Frontal cortex (tissue), 4 donors: ENCODE measurements around the gene UNKL. TPM values are rescaled to one million over a fixed set of nuclear protein-coding genes. Genes with fewer than 3 reads are reported as not detected.
A peak's percentile ranks its signal among the peaks of the same experiment; 100 is the strongest.

Source experiments
- DNase-seq, 2 donors: peaks; one replicate each; pipeline ENCODE4 v3.0.0; 2012; ENCODE audit warnings: low spot score in 2 of 2
- FAIRE-seq: peaks from 2 replicates; lab custom pipeline; 2012; peaks lifted over from hg19 to GRCh38; lab: Jason Lieb, UNC
- total RNA-seq: library from RNA; depleted of rRNA; stranded (reverse); fragments of >200 nt; gene quantifications from one replicate; pipeline ENCODE4 v1.2.3, GENCODE V29; 2014
- donor health status: control.
- donor health status: control.
- donor health status: control.

UNKL gene
- total RNA-seq, 1 donor from 2014 or later: 8.2 TPM

GRCh38 chr16:1432388-1433262, 18.1 kb upstream of the UNKL start:
- no peak for FAIRE-seq

GRCh38 chr16:1431497-1432270, 17.2 kb upstream of the UNKL start:
- FAIRE-seq (no peak), DNase-seq (no peak)

More at GRCh38 chr16:1432388-1433262, 18.1 kb upstream of the UNKL start:
- DNase-seq: no peak

GRCh38 chr16:1430759-1431496, 16.4 kb upstream of the UNKL start, which contains the start of gene PERCC1:
Gene PERCC1 (plus strand): TSS chr16:1431078. CDS start chr16:1432594, 1,516 bp downstream.
- FAIRE-seq: no peak

DNA sequence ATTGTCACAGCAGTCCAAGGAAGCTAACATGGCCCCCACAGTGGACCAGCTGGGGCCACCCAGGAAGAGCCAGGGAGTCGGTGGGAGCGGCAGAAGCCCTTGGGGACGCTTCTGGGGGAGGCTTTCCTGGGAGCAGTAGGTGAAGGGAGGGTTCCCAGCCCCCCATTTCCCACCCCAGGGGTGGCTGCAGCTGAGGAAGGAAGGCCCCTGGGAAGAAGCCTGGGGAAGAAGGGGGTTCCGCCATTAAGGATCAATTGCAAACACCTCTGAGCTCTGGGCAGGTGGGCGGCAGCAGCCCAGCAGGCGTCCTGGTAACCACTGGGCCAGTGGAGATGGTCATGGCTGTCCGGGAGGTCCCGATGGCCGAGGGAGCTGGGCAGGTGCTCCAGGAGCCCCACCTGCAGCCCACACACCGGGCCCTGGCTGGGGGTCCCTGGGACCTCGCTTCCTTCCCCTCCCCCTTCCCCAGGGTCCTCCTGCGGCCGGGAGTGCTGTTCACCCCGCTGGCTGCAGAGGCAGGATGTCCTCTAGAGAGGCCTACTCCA, 15.8 kb upstream of the UNKL start:
- no peak for DNase-seq
- no peak for FAIRE-seq

More at GRCh38 chr16:1430759-1431496, 16.4 kb upstream of the UNKL start, which contains the start of gene PERCC1:
- DNase-seq: no peak

DNA sequence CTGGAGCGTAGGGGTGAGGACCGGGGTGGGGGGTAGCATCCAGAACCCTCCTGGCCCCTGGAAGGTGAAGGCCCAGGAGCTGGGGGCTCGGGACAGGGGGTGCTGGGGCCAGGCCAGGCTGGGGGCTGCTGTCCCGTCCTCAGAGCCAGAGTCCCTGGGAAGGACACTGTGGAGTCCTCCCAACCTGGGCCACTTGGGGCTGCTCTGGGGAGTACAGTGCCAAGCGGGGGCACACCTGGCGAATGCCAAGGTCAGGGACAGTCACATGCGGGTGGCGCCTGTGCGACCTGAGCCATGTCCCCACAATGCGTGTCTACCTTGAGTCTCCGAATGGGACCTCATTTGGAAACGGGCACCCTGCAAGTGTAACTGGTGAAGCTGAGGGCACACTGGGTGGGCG, 15.1 kb upstream of the UNKL start:
- DNase-seq (no peak), FAIRE-seq (no peak)

DNA sequence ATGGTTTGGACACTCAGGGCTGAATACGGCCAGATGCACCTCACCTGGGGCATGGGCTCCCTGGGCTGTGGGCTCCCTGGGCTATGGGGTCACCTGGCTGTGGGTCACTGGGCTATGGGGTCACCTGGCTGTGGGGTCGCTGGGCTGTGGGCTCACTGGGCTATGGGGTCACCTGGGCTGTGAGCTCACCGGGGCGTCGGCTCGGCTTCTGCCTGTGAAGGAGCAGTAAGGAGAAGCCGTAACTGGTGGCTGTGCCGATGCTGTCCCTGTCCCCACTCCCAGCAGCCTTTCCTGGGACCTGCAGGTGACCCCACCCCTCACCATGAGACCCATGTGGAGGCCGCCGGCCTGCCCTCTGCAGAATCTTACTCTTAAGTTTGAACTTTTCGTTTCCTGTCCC, 14.5 kb upstream of the UNKL start:
- DNase-seq (no peak), FAIRE-seq (no peak)

- FAIRE-seq: no peak
- no peak for DNase-seq
These were observed 14.0 kb upstream of the UNKL start for GRCh38 chr16:1428511-1428910.

- FAIRE-seq (no peak), DNase-seq (no peak)
These were observed 13.3 kb upstream of the UNKL start for GRCh38 chr16:1427473-1428461.

DNA sequence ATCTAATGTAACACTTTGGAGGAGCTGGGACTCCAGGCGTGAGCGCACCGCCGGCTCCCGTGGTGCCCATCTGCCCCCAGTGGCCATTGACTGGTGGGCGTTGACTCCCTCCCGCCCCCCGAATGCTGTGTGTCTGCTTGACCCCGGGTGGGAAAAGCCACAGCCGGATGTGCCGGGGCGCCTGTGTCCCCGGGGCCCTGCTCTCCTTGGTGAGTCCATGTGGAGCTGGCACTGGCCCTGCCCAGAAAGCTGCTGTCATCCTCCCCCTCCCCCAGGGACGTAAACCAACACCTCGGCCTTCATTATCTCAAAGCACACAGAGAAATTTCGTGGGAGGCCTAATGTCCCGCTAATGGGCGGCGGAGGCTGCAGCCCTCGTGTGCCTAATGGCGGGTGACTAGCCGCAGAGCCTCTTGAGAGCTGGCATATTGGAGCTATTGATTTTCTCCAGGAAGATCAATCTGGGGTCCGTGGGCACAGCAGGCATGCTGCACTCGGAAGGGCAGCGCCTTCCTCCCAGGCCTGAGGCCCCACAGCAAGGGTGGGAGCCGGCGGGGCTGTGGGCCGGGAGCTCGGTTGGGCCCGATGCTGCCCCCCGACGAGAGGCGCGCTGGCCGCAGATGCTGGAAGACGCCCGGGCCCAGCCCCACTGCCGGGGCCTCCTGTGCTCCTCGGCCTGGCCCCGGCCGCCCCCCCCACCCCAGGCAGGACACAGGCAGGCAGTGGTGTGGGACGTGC, 12.4 kb upstream of the UNKL start:
- FAIRE-seq (no peak), DNase-seq (no peak)

DNA sequence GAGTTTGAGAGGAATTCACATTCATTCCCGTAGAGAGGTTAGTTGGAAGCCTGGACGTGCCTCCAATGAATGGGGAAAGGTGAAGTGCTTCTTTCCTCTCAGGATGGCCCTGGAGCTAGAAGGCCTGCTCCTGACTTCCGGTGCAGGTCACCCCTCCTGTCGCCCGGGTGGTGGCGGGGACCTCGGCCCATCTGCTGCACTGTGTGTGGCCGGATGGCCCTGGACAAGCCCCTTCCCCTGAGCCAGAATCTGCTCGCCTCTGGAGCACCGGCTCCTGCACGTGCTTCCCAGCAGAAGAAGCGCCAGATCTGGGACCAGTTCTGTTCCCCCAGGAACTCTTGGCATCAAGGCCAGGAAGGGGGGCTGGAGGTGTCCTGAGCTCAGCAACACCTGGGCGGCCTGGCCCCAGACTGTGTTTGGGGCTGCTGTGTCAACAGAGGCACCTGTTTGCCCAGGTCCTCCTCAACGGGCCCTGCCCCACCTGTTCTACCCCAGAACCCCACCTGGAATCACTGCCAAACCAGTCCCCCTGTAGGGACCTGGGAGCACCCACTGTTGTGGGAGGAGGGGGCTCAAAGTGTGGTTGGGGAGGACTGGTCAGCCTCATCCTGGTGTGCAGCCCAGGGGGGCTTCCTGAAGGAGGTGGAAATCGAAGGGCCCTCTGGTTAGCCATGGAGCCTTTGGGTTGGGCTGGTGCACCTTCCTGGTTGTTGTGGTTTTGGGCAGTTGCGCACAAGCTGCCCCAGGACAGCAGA, 11.3 kb upstream of the UNKL start:
- no peak for FAIRE-seq
- no peak for DNase-seq

DNA sequence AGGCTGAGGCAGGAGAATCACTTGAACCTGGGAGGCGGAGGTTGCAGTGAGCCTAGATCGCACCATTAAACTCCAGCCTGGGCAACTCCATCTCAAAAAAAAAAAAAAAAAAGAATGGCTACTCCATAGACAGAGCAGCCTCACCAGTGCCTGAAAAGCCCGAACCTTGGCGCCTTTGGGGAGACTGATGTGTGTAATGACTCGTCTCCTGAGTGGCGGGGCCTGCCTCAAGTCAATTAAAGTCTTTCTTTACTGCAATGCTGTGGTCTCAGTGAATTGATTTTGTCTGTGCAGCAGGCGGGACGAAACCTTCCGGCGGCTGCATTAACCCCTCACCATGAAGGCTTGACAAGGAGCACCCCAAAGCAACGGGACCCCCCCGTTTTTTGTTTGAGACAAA, 9.5 kb upstream of the UNKL start:
- FAIRE-seq (no peak), DNase-seq (no peak)

- DNase-seq (no peak), FAIRE-seq (no peak)
These were observed 7.6 kb upstream of the UNKL start for GRCh38 chr16:1422076-1422475.

GRCh38 chr16:1420111-1420539, 5.6 kb upstream of the UNKL start:
- FAIRE-seq: no peak

DNA sequence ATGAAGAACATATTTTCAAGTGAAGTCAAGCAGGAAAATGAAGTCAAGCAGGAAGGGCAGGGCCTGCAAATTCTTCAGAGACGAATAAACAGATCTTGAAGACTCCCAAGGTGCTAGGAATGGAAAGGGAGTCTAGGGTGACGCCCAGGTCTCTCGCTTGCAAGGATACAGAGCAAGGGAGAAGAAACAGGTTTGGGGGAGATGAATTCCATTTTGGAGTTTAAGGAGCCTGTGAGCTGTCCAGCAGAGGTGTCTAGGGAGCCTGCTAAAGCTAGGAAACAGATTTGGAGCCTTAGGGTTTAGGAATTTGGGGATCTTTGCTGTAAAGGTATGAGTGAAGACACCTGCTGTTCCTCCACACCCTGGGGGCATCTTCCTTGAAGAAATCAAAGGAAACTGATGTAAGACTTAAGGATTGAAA, 2.0 kb upstream of the UNKL start:
- FAIRE-seq: no peak
- no peak for DNase-seq

More at GRCh38 chr16:1420111-1420539, 5.6 kb upstream of the UNKL start:
- no peak for DNase-seq

- peak; percentile 62 to 68 for DNase-seq
- no peak for FAIRE-seq
These were observed 596 bp downstream of the UNKL start for GRCh38 chr16:1413684-1414531.

DNA sequence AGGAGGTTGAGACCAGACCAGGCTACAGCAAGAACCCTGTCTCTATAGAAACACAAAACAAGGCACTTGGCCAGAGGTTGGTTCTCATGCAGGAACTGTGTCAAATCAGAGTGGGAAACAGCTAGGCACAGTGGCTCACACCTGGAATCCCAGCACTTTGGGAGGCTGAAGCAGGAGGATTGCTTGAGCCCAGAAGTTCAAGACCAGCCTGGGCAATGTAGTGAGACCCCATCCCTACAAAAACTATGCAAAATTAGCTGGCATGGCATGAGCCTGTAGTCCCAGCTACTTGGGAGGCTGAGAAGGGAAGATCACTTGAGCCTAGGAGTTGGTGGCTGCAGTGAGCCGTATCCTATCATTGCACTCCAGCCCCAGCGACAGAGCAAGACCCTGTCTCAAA, 1.7 kb downstream of the UNKL start:
- FAIRE-seq: no peak
- DNase-seq: no peak
